Measurements from ENCODE around the gene UGCG. TPM values are rescaled to one million over a fixed set of nuclear protein-coding genes. Genes with fewer than 3 reads are reported as not detected.

UGCG gene
- total and polyA plus RNA-seq, 9 of the 15 experiments (the other 6 are each of a cell fraction or from before 2014, with no cell fraction given), result 20.0 to 40.3 (median 29.2) TPM

DNA sequence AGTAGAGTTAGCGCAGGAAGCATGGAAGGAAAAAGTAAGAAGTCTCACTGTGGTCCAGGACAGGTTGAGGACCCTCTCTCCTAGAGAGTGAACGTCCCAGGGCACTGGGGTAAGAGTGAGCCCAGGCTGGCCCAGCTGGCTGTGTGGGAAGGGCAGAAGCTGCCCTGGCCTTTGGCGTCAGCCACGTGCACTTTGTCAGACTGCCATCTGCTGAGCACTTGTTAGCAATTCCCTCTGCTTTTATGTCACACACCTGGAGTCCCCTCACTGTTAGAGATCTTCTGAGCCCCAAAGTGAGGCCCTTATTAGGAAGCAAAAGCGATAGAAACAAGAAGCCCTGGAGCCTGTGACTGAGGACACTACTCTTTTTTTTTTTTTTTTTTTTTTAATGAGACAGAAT lies 79.1 kb downstream of the UGCG start (continued):
- TF ChIP-seq SMC3 (conservative IDR thresholded peaks at IDR 0.05; ENCODE audit: insufficient read depth, low read depth, low read length), result 0 out of 2 replicates have a peak, but pooled peaks have one; percentile 9
- TF ChIP-seq, protein P1, sequence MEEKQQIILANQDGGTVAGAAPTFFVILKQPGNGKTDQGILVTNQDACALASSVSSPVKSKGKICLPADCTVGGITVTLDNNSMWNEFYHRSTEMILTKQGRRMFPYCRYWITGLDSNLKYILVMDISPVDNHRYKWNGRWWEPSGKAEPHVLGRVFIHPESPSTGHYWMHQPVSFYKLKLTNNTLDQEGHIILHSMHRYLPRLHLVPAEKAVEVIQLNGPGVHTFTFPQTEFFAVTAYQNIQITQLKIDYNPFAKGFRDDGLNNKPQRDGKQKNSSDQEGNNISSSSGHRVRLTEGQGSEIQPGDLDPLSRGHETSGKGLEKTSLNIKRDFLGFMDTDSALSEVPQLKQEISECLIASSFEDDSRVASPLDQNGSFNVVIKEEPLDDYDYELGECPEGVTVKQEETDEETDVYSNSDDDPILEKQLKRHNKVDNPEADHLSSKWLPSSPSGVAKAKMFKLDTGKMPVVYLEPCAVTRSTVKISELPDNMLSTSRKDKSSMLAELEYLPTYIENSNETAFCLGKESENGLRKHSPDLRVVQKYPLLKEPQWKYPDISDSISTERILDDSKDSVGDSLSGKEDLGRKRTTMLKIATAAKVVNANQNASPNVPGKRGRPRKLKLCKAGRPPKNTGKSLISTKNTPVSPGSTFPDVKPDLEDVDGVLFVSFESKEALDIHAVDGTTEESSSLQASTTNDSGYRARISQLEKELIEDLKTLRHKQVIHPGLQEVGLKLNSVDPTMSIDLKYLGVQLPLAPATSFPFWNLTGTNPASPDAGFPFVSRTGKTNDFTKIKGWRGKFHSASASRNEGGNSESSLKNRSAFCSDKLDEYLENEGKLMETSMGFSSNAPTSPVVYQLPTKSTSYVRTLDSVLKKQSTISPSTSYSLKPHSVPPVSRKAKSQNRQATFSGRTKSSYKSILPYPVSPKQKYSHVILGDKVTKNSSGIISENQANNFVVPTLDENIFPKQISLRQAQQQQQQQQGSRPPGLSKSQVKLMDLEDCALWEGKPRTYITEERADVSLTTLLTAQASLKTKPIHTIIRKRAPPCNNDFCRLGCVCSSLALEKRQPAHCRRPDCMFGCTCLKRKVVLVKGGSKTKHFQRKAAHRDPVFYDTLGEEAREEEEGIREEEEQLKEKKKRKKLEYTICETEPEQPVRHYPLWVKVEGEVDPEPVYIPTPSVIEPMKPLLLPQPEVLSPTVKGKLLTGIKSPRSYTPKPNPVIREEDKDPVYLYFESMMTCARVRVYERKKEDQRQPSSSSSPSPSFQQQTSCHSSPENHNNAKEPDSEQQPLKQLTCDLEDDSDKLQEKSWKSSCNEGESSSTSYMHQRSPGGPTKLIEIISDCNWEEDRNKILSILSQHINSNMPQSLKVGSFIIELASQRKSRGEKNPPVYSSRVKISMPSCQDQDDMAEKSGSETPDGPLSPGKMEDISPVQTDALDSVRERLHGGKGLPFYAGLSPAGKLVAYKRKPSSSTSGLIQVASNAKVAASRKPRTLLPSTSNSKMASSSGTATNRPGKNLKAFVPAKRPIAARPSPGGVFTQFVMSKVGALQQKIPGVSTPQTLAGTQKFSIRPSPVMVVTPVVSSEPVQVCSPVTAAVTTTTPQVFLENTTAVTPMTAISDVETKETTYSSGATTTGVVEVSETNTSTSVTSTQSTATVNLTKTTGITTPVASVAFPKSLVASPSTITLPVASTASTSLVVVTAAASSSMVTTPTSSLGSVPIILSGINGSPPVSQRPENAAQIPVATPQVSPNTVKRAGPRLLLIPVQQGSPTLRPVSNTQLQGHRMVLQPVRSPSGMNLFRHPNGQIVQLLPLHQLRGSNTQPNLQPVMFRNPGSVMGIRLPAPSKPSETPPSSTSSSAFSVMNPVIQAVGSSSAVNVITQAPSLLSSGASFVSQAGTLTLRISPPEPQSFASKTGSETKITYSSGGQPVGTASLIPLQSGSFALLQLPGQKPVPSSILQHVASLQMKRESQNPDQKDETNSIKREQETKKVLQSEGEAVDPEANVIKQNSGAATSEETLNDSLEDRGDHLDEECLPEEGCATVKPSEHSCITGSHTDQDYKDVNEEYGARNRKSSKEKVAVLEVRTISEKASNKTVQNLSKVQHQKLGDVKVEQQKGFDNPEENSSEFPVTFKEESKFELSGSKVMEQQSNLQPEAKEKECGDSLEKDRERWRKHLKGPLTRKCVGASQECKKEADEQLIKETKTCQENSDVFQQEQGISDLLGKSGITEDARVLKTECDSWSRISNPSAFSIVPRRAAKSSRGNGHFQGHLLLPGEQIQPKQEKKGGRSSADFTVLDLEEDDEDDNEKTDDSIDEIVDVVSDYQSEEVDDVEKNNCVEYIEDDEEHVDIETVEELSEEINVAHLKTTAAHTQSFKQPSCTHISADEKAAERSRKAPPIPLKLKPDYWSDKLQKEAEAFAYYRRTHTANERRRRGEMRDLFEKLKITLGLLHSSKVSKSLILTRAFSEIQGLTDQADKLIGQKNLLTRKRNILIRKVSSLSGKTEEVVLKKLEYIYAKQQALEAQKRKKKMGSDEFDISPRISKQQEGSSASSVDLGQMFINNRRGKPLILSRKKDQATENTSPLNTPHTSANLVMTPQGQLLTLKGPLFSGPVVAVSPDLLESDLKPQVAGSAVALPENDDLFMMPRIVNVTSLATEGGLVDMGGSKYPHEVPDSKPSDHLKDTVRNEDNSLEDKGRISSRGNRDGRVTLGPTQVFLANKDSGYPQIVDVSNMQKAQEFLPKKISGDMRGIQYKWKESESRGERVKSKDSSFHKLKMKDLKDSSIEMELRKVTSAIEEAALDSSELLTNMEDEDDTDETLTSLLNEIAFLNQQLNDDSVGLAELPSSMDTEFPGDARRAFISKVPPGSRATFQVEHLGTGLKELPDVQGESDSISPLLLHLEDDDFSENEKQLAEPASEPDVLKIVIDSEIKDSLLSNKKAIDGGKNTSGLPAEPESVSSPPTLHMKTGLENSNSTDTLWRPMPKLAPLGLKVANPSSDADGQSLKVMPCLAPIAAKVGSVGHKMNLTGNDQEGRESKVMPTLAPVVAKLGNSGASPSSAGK (IDR thresholded peaks at IDR 0.05), result peak; percentile 51
- peak; percentile 46; the same call in 1 of the 2 replicates for TF ChIP-seq L3MBTL2 (IDR thresholded peaks at IDR 0.05)
